Medulla oblongata (tissue), 1 donor: ENCODE results near the gene IFNA2.
"Not testable (repeated sequence)": the region's sequence is repeated elsewhere in the genome, so short reads cannot be mapped to it uniquely, and the experiment has no call there.

Experiments
- DNase-seq: peaks from one replicate; pipeline ENCODE4 v3.0.0-alpha.2; 2015; ENCODE audit errors: extremely low spot score

IFNA2 gene

DNA sequence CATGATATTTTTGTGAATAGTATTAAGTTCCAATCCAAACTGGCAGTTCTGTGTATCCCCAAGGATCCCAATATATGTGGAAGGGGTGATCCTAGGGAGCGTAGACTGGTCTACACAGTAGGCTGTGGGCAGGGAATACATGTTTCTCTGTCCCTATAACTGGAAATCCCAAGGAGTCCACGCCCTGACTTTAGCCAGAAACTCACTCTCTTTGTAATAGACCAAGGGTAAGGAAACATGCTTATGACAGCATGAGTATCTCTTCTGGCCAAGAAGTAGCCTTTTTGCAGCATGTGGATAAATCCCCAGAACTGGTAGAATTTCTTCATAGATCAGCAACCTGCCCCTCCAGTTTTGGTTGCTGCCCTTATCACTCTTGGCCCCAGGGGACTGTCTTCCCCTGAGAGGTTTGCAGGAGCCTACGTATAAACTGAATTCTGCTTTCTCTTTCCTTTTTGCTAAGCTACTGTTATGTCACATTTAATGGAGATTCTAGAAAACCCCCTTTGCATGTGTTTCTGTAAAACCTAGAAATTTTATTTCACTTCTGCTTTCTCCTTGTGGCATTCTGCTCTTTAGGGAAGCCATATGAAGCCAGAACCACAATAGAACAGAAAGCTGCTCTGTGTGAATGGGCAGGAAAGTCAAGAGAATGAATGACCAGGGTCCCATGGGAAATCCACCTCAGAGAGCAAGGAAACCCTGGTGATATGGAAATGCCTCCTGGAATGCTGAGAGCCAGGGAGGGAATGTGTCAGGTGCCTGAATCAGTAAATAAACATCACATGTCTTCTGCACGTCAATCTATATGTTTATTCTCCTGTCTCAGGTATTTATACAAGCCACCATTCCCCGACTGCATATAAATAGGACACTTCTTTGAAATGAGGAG is 3.5 kb downstream of the IFNA2 start:
- peak; percentile 57 for DNase-seq

DNA sequence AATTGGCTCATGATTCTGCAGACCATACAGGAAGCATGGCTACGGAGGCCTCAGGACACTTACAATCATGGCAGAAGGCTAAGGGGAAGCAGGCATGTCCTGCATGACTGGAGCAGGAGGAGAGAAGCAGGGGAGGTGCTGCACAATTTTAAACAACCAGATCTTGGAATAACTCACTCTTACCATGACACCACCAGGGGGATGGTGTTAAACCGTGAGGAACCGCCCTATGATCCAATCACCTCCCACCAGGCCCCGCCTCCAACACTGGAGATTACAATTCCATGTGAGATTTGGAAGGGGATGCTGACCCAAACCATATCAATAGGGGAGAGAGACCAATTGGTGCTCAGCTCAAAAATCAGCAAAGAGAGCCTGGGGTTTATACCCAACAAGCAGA is 13.7 kb downstream of the IFNA2 start:
- not testable (repeated sequence) for DNase-seq

DNA sequence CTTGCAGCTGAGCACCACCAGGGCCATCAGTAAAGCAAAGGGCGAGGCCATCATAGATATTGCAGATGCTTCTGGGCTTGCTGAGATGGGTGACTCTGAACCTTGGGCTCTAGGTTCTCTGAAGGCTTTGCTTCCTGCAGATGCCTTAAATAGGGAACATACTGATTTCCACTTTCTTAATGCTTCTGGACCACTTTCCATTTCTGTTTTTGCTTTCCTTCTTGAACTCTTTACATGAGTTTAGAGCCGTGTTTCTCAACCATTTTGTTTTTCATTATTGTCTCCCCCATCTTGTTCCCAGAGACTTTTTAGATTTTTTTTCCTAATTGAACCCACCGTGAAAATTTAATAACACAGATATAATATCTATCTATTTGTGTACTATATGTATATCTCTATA is 17.2 kb downstream of the IFNA2 start, which contains the start of gene IFNA13:
IFNA13 (minus strand) TSS at position 101 of the 400 bp plus-strand sequence; CDS start at position 54, 47 bp downstream.
- no peak for DNase-seq

DNA sequence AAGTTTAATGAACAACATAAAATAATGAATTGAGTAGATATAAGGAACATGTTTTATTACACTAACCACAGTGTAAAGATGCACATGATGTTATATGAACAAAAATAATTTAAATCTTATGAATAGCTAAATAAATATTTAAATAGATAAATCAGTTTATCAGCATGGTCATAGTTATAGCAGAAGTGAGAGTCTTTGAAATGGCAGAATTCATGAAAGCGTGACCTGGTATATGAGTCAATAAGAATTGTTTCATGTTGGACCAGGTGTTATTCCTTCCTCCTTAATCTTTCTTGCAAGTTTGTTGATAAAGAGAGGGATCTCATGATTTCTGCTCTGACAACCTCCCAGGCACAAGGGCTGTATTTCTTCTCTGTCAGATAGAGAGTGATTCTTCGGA is 18.0 kb downstream of the IFNA2 start:
- DNase-seq, result not testable (repeated sequence)

DNA sequence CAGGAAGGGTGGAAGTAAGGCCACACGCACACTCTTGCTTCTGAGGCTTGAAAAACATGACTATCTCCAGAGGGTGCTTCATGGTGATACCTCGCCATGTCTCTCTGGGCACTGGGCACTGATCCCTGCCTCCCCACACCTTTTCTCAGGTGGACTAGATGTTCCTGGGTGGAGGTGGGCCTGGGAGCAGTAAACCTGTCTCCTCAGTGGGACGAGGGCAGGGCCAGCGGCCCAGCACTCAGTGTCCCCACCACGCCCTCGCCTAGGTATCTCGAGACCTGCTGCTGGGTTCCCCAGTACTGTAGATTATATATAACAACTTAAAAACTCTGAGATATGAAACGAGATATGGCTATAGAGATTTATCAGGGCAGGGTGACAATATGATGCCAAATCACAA is 22.9 kb downstream of the IFNA2 start:
- DNase-seq, result no peak

DNA sequence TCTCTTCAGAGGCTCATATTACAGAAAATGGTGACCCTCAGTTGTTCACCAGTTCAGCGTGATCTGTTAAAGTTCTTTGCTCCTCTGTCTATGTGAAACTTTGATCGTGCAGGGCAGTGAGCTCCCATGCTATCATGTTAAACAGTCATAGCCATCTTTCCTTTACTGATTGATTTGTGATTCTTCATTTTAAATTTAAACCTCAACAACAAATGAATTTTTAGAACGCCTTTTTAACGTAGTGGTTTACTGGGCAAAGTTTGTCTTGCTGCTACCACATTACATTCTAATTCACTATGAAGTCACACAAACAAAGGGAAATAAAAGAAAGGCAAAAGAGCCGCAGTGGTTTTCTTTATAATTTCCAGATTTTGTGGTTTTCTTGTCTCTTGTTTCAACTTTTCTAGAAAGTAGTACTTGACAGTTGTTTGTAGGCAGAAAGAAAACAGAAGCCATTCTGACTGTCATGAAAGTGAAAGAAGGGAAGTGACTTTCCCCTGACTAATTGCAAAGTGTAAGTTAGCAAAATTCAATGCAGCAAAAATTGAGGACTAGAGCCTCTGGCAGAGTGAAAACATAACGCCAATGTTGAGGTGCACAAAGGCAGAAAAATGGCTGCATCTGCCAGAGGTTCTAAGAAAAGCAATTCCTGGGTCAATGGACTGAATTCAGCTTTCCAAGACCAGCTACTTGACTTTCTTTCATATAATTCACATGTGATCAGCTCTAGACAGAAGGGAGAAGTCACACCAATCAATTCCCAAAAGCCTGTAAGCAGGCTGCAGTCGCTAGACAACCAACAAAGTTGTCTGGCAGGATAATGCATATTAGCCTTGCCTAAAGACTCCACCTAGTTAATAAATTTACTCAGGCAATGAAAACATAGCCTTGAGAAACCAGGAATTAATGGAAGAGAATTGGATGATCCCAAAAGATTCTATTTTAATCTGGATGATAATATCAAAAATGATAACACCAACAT is 27.4 kb downstream of the IFNA2 start:
- peak; percentile 51 for DNase-seq

DNA sequence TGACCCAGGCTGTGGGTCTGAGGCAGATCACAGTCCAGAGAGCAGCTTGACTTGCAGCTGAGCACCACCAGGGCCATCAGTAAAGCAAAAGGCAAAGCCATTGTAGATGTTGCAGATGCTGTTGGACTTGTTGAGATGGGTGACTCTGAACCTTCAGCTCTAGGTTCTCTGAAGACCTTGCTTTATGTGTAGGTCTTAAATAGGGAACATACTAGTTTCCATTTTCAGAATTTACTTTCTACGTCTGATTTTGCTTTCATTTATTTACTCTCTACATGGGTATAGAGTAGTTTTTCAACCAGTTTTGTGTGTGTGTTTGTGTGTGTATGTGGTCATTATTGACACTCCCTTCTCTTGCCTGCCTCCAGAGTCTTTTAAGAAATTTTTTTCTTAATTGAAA is 34.4 kb downstream of the IFNA2 start, which contains the start of gene IFNA6:
IFNA6 (minus strand) TSS at position 101 of the 400 bp plus-strand sequence; CDS start at position 101, 0 bp downstream.
- no peak for DNase-seq

DNA sequence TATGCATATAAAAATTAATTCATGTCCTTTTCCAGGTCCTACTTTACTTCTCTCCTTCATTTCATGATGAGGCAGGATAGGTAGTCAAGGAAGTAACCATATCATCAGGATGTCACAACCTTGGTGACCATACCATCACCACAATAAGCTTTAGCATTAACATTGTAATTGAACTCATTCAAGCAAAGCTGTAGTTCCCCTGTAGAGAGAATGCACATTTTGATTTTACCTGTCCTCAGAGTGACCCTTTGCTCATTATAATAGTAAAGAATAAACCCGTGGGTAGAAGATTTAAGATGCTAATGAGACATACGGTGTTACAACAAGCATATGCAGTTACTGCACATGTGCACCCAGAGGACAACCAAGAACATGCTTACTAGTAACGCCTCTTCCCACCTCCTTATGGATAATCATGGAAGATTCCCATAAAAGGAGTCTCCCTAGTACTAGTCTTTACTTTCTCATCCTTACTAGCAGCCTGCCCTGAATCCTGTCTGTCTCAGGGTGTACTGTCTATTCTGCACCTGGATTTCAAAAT is 36.7 kb downstream of the IFNA2 start:
- no peak for DNase-seq

DNA sequence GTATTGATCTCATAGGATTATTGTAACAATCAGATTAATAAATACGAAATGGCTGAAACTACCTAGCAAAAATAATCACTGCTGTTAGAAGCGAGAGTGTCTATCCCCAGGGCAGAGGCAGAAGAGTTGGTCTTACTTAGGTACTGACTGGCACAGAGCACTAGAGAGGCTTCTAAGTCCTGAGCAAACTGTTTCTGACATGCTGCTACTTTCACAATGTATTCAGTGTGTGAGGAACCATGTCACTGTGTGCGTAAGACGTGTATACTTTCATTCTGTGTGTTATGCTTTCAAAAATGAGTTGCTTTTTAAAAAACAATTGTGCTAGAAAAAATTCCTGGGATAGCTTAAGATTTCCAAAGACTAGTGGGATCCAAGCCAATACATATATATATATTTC is 44.5 kb downstream of the IFNA2 start:
- DNase-seq, result no peak

DNA sequence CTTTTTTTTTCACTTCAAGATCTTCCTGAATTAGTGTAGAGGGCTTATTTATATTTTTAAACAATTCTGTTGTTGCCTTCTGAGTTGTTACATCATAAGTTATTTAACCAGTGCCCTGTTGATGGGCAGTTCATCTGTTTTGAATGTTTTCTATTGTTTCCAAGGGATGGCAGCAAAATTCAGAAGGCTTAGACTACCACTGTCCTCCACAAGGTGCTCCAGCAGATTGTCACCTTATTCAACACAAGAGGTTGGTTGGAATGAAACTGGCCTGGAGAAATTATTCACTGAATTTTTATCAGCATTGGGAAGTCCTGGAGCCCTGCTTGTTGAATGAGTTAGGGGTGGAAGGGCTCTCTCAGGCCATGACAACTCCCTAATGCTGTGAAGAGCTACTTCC is 48.7 kb downstream of the IFNA2 start:
- no peak for DNase-seq

DNA sequence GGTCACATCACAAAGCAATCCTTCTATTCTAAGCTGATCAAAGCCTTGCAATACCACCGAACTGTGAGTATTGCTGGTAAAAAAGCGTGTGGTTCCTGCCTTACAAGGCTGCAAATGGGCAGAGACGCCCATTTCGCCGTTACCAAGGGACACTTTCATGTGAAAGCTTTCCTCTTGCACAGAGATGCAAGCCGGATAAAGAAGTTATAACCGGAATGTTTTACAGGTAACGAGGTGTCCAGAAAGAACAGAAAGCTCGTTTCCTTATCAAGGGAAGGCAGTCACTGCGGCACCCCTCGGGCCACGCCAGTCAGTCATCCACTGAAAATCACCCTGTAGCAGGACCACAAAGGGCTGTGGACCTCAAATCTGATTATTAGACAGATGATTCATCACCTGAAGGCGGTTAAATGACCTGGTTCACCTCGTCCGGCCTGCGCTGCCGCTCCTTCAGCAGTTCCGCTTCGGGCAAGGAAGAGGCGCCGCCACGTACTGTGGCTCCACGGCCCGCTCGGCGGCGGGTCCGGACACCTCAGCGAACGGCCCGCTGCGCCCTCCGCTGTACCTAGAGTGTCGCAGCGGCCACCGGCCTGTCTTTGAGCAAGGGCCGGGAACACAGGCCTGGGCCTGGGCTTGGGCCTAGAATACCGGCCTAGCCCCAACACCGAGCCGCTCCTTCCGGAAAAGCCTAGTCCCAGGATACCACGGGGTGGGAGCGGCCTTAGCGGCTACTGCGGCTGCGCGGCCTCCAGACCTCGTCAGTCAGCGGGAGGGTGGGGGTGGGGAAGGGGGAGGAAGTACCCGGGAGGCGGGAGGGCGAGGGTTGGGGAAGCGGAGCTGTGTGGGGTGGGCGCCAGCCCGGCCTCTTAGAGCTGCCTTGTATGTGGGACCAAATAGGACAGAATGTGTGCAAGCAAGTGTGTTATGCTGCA is 50.2 kb downstream of the IFNA2 start, which contains the start of gene KLHL9:
KLHL9 (minus strand) TSS at position 704 of the 932 bp plus-strand sequence; CDS start at position 159, 545 bp downstream.
- peak; percentile 95 for DNase-seq
